Measurements from ENCODE around the gene CFAP73.

DNA sequence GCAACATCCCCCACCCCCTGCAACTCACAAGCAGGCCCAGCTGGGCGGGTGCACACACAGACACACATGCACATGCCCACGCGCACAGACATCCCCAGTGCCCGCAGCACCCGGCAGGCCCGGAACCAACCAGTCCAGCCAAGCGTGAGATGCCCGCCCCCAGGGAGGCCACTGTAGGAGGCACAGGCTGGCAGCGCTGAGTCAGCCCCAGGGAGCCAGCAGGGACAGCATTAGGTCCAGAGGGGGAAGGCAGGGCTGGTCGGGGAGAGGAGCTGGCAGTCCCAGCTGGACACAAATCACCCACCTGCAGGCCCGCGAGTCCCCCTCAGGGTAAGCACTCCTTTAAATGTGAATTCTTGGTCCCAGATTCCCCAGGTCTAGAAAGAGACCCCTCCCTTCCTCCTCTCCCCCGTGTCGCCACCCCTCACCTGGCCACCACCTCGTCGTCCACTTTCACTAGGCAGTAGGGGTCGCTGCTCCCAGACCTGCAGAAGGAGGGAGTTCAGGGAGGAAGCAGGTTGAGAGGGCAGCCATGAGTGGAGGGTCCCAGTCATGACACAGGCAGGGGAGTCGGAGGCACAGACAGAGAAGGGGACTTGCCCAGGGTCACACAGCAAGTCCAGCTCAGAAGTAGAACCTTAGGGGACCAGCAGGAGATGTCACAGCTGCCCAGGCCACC lies 18.9 kb upstream of the CFAP73 start:
- TF ChIP-seq, protein P1, sequence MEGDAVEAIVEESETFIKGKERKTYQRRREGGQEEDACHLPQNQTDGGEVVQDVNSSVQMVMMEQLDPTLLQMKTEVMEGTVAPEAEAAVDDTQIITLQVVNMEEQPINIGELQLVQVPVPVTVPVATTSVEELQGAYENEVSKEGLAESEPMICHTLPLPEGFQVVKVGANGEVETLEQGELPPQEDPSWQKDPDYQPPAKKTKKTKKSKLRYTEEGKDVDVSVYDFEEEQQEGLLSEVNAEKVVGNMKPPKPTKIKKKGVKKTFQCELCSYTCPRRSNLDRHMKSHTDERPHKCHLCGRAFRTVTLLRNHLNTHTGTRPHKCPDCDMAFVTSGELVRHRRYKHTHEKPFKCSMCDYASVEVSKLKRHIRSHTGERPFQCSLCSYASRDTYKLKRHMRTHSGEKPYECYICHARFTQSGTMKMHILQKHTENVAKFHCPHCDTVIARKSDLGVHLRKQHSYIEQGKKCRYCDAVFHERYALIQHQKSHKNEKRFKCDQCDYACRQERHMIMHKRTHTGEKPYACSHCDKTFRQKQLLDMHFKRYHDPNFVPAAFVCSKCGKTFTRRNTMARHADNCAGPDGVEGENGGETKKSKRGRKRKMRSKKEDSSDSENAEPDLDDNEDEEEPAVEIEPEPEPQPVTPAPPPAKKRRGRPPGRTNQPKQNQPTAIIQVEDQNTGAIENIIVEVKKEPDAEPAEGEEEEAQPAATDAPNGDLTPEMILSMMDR (IDR thresholded peaks at IDR 0.05), result no peak
- TF ChIP-seq TCF7 (CRISPR knock-in tag; IDR thresholded peaks at IDR 0.05; ENCODE audit: low read depth), result no peak
- TF ChIP-seq NFATC4 (CRISPR knock-in tag; IDR thresholded peaks at IDR 0.05), result no peak
- TF ChIP-seq NFE2L1 (CRISPR knock-in tag; IDR thresholded peaks at IDR 0.05), result no peak
